Activated T-helper 1 cell treated with anti-CD3 and anti-CD28 coated beads, Interleukin-2, amount 50 U/mL, for 16 hours (primary cell): ENCODE results near the gene GALNT3.

Experiments
- DNase-seq, 2 donors: peaks; one replicate each; pipeline ENCODE4 v3.0.0-alpha.2; 2020; ENCODE audit warnings: low read depth in 1 of 2, low spot score in 1 of 2

Gene GALNT3

DNA sequence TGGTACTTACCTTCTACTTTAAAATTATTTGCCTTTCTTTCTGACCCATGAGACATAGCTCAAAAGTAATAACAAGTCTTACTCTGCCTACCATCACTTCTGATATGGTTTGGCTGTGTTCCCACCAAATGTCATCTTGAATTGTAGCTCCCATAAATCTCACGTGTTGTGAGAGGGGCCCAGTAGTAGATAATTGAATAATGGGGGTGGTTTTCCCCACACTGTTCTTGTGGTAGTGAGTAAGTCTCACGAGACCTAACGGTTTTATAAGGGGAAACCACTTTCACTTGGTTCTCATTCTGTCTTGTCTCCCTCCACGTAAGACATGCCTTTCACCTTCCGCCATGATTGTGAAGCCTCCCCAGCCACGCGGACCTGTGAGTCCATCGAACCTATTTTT lies 47.5 kb downstream of the GALNT3 start:
- DNase-seq, result no peak

- DNase-seq, result no peak
Measured at GRCh38 chr2:165745916-165746315, 48.1 kb downstream of the GALNT3 start.

- no peak for DNase-seq
Measured at GRCh38 chr2:165743442-165743841, 50.6 kb downstream of the GALNT3 start.

- DNase-seq, result no peak
Measured at GRCh38 chr2:165725421-165725820, 68.6 kb downstream of the GALNT3 start.

DNA sequence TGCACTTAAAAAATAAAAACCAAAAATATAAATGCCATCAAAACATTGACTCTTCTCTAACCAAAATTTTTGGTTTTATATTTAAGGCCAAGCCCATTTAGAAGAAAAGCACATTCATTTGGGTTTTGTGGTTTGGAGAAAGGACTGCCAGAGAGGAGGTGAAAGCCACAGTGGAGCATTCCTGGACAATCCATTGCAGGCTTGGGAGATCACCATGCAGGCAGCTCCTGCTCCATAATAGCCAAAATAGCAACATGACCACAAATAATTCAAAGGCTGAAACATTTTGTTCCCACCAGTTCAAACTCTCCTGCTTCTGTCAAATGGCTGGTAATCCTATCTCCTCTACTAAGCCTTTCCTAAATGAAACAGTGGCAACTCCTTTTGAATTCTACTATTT lies 73.5 kb downstream of the GALNT3 start:
- DNase-seq, result no peak

DNA sequence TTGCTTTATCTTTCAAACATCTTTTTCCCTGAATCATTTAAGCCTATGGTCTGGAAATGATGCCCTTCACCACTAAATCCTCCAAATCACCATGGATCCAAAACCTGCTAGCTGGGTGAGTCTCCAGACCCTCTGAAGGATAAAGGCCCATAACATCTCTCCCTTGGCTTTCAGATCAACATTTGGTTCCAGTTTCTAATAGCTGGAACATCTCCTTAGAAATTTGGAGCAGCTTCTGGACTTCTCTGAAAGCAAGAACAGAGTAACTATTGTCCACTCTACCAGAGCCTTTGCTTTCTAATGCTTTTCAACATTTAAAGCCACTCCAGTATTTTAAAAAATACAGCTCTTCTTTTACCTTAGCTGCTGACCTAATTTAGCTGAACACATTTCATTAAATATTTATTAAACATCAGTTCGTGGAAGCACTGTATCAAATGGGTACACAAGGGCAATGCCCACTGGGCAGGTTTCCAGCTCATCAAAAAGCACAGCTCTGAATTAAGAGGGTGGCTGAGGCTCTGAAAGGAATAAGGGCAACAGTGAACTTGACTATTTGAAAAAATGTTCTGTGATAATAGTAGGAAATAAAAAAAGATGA lies 75.3 kb downstream of the GALNT3 start:
- DNase-seq, result no peak

DNA sequence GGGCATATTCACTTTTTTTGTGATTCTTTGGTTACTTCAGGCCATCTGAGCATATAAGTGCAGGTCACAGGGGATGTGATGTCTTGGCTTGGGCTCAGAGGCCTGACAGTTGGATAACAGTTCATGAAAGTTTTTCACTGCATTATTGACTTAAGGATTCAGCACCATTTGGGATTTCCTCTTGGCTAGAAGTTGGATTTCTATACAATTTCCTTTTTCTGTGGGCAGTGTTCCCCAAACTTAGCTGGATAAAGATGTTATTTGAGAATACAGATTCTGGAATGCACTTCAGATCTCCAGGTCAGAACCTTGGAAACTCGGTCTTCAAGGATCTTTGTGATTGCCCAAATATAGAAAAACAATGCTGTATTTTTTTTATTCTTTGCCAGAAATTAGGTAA lies 78.0 kb downstream of the GALNT3 start:
- DNase-seq, result no peak

DNA sequence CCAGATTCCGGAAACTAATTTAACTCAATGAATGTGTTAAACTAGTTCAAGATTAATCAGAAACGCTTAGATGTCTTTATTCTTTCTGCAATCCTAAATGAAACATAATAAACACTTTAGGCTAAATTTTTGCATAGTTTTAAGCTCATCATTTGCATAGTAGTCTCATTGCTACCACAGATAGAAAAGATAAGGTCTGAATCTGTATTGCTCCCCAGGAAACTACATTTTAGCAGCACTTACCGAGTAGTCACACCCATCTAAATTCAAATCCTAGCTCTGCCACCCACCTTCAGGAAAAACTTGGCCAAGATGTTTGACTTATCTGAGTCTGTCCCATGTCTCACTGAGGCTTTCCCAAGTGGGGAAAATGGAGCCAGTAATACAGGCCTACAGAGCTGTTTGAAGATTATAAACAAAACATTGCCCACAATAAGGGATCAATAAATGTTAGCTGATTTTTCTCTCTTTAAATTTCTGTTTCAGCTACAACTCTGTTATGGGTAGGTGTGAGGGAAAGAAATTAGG lies 87.0 kb downstream of the GALNT3 start:
- no peak for DNase-seq

DNA sequence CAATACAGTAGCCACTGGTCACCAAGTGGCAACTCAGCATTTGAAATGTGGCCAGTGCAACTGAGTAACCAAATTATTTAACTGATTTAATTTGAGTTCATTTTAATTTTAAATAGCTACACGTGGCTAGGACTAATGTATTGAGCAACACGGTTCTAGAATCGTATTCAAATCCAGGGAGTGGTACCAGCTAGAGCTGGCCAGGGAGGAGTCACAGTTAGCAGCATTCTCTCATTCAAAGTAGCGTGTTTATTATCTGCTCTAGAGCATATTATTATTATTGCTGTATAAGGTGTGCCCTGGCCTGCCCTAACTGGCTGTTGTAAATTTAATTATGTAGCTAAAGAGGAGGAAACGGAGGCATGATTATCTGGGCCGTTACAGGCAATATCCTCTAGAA lies 92.9 kb downstream of the GALNT3 start:
- DNase-seq, result no peak

DNA sequence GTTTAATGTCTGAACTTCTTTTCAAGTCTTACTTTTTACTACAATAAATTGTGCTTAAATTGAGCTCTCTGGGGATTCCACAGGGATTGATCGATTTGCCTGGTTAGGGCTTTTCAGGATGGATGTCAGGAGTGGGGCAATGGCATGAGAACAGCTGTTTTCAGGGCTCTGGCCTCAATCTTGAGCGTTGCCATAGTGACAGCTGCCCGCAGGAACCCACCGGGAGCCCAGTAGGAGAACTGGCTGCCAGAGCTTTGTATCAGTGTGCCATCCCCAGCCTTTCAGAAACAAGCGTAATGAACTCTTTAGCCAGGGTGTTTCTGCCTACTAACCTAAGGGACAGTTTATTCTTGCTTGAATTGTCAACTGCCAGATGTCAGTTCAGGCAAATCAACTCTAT lies 93.5 kb downstream of the GALNT3 start:
- no peak for DNase-seq

GRCh38 chr2:165699946-165700345 lies 94.1 kb downstream of the GALNT3 start:
- no peak for DNase-seq

GRCh38 chr2:165698444-165698884 lies 95.6 kb downstream of the GALNT3 start:
- no peak for DNase-seq

DNA sequence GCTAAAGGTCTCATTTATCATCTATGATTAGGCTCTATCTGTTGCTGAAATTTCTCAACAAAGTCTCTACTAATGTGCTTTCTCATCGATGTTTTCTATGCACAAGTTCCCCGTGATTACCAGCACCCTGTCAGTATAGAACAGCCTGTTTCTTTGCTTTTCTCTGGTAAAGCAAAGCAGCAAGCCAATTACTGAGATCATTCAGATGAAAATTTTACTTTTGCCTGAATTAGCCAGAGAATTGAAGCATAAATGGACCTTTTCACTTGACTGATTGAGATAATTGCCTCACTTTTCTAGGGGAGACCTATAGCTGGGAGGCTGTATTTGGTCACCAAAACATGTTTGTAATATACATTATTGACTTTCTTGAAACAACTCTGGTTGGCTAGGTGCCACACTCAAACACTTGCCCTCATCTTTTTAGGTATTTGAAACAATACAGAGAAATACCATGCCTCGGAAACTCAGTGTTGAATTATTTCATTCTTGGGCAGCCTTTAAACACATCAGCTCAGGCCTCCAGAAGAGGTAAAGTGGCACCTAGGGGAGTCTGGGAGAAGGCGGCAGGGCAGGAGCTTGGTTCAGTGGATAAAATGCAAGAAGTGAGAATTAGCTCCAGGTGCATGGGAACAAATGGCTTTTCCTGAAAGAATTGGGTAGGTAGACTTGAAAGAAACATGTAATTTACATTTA lies 96.2 kb downstream of the GALNT3 start:
- no peak for DNase-seq
